Fibroblast of lung (primary cell): ENCODE measurements around the gene UBXN6.

Experiments used
- EZH2 ChIP-seq: IDR thresholded peaks from 2 replicates; pipeline ENCODE4 v1.5.1; 2012; ENCODE audit warnings: low read length, control low read depth, mild to moderate bottlenecking; ENCODE audit errors: missing control alignments
- TF ChIP-seq, protein P1 (sequence below), 2 donors: IDR thresholded peaks in 1 of 2; conservative IDR thresholded peaks in 1 of 2; 1 replicate in 1 of 2; 2 replicates in 1 of 2; pipeline ENCODE4 v1.5.1; 2011 to 2012; ENCODE audit warnings: low read length in 2 of 2, control low read depth in 1 of 2, inconsistent platforms in 1 of 2, low read depth in 1 of 2, mild to moderate bottlenecking in 1 of 2

DNA sequence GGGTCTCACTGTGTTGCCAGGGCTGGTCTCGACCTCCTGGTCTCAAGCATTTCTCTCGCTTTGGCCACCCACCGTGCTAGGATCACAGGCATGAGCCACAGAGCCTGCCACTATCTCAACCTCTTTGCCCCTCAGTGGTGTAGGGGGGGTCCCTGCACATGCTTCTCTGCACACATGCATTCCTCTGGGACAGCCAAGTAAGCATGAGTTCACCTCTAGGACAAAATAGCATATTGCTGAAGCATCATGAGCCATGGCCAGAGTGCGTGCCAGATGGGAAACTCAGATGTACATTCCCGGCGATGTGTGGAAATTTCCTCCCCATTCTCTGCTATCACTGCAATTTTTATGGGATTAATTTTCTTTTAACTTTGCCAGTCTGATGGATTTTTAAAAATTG lies 32.1 kb downstream of the UBXN6 start:
- TF ChIP-seq, protein P1, sequence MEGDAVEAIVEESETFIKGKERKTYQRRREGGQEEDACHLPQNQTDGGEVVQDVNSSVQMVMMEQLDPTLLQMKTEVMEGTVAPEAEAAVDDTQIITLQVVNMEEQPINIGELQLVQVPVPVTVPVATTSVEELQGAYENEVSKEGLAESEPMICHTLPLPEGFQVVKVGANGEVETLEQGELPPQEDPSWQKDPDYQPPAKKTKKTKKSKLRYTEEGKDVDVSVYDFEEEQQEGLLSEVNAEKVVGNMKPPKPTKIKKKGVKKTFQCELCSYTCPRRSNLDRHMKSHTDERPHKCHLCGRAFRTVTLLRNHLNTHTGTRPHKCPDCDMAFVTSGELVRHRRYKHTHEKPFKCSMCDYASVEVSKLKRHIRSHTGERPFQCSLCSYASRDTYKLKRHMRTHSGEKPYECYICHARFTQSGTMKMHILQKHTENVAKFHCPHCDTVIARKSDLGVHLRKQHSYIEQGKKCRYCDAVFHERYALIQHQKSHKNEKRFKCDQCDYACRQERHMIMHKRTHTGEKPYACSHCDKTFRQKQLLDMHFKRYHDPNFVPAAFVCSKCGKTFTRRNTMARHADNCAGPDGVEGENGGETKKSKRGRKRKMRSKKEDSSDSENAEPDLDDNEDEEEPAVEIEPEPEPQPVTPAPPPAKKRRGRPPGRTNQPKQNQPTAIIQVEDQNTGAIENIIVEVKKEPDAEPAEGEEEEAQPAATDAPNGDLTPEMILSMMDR (conservative IDR thresholded peaks at IDR 0.05 in 1 of 2, IDR thresholded peaks at IDR 0.05 in 1 of 2; ENCODE audit: low read depth in 1 of 2, low read length in 2 of 2), result no peak
- no peak for TF ChIP-seq EZH2
